ENCODE data around the gene KCNJ5.

DNA sequence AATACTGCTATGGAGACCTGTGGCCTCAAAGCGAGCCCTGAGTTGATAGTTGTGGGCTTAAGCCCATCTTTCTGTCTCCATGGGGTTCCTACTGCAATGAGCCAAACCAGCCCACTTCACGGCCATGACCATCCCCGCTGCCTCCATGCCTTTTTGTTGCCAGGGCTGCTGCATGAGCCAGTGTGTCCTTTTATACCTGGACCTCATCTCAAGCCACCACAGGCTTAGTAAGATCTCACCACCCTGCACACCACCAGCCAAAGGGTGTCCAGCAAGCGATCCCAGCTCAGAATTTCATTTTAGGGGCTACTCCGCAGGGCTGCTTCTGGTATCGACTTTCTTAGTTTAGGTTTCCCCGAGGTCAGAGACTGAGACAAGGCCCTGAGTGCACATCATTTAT lies 43.2 kb downstream of the KCNJ5 start:
- TF ChIP-seq POLR2A (IDR thresholded peaks at IDR 0.05), result no peak
- TF ChIP-seq, protein P1, sequence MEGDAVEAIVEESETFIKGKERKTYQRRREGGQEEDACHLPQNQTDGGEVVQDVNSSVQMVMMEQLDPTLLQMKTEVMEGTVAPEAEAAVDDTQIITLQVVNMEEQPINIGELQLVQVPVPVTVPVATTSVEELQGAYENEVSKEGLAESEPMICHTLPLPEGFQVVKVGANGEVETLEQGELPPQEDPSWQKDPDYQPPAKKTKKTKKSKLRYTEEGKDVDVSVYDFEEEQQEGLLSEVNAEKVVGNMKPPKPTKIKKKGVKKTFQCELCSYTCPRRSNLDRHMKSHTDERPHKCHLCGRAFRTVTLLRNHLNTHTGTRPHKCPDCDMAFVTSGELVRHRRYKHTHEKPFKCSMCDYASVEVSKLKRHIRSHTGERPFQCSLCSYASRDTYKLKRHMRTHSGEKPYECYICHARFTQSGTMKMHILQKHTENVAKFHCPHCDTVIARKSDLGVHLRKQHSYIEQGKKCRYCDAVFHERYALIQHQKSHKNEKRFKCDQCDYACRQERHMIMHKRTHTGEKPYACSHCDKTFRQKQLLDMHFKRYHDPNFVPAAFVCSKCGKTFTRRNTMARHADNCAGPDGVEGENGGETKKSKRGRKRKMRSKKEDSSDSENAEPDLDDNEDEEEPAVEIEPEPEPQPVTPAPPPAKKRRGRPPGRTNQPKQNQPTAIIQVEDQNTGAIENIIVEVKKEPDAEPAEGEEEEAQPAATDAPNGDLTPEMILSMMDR (IDR thresholded peaks at IDR 0.05), result no peak

All from breast epithelium (tissue), 3 donors.